Natural killer cell (primary cell): ENCODE measurements around the gene SGSM2. TPM values are rescaled to one million over a fixed set of nuclear protein-coding genes. Genes with fewer than 3 reads are reported as not detected.

Experiments used
- ATAC-seq, 3 donors: fragments of 150-1000 bp in 2 of 3; fragments of 200-7000 bp in 1 of 3; cut with Tn5 transposase; 1 replicate in 1 of 3; 2 replicates in 2 of 3; pipeline ENCODE4 v1.10.0; 2021; ENCODE audit warnings: mild to moderate bottlenecking in 2 of 3, moderate library complexity in 2 of 3
- DNase-seq, 2 donors: peaks; one replicate each; pipeline versions ENCODE4 v3.0.0 to v3.0.0-alpha.2; 2013 to 2021; ENCODE audit warnings: mixed read lengths in 1 of 2
- H3K27ac ChIP-seq: one replicate; pipeline ENCODE4 v1.5.1; 2013; ENCODE audit warnings: mild to moderate bottlenecking, low read length
- H3K27me3 ChIP-seq: one replicate; pipeline ENCODE4 v1.6.1; 2013; ENCODE audit warnings: low read length; ENCODE audit not compliant: control insufficient read depth, insufficient read depth
- H3K36me3 ChIP-seq: one replicate; pipeline ENCODE4 v1.6.1; 2013; ENCODE audit warnings: low read length; ENCODE audit not compliant: control insufficient read depth, insufficient read depth
- H3K4me1 ChIP-seq: one replicate; pipeline ENCODE4 v1.6.1; 2013; ENCODE audit warnings: low read length; ENCODE audit not compliant: control insufficient read depth, insufficient read depth
- H3K4me3 ChIP-seq: one replicate; pipeline ENCODE4 v1.5.1; 2013; ENCODE audit warnings: low read length
- H3K9me3 ChIP-seq: one replicate; pipeline ENCODE4 v1.6.1; 2013; ENCODE audit warnings: low read length; ENCODE audit not compliant: control insufficient read depth, insufficient read depth
- H3K27ac Mint-ChIP-seq, 2 donors: one replicate each; pipeline ENCODE4 v1.8.0; 2022; ENCODE audit warnings: mild to moderate bottlenecking in 2 of 2, mixed read lengths in 2 of 2, moderate library complexity in 1 of 2
- H3K27me3 Mint-ChIP-seq, 2 donors: one replicate each; pipeline ENCODE4 v1.8.0; 2022; ENCODE audit warnings: low read depth in 2 of 2, mixed read lengths in 2 of 2
- H3K36me3 Mint-ChIP-seq: one replicate; pipeline ENCODE4 v1.8.0; 2022; ENCODE audit warnings: mixed read lengths
- H3K4me1 Mint-ChIP-seq, 2 donors: one replicate each; pipeline ENCODE4 v1.8.0; 2022; ENCODE audit warnings: mixed read lengths in 2 of 2
- H3K4me3 Mint-ChIP-seq: one replicate; pipeline ENCODE4 v1.8.0; 2022; ENCODE audit warnings: mild to moderate bottlenecking, moderate library complexity, mixed read lengths
- H3K9me3 Mint-ChIP-seq, 2 donors: one replicate each; pipeline ENCODE4 v1.8.0; 2022; ENCODE audit warnings: mixed read lengths in 2 of 2
- WGBS: methylation state at CpG from one replicate; pipeline ENCODE4 v1.1.7; 2013; ENCODE audit warnings: missing lambda C conversion rate; ENCODE audit not compliant: insufficient coverage; 5-methylcytosine and 5-hydroxymethylcytosine counted together
- intact Hi-C: fragments of 100-400 bp; cut with micrococcal nuclease; formaldehyde crosslinking; loops from one replicate; pipeline ENCODE4 v1.14.2; 2022
- total RNA-seq, 4 donors: library from RNA; stranded (reverse); fragments of 120-200 nt in 1 of 4; gene quantifications; one replicate each; pipeline versions ENCODE4 v1.2.3 to v1.2.4, GENCODE V29; 2013 to 2022
- TF ChIP-seq, protein P1 (sequence below): fragments of 200-600 bp; IDR thresholded peaks from one replicate; pipeline ENCODE4 v1.8.0; 2022; ENCODE audit warnings: antibody characterized with exemption

SGSM2 gene
- total RNA-seq, 3 donors from 2014 or later (not counting 1 experiment from before 2014, with no cell fraction given), result 65.4 to 75.7 (median 73.6) TPM

DNA sequence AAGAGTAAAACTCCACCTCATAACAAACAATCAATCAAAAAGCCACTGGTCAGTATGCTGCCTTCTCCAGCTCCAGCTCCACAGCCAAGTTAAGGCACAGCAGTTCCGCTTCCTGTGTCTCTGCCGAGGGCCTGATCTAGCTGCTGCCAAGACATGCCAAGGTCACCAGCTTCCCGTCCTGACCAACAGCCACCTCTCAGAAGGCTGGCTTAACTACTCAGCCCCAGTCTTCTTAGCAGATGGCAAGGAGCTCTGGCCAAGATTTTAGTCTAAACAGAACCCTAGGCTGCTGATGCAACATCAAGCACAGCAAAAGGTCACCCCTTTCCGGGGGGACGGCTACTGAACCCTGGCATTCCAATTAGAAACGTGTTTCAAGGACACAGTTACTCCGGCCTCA lies 81.3 kb downstream of the SGSM2 start:
- WGBS, result 95% methylated on average over 7 of the region's 7 CpGs
- no peak overlapping the region for H3K27ac Mint-ChIP-seq
- H3K4me3 Mint-ChIP-seq, result no peak overlapping the region
- H3K36me3 ChIP-seq, result peaks cover 33% of the 10 kb centered on the region
- no peaks in the 10 kb centered on the region for H3K4me1 Mint-ChIP-seq
- no peak overlapping the region for H3K4me3 ChIP-seq
- no peaks in the 10 kb centered on the region for H3K4me1 ChIP-seq
- DNase-seq (no peak), ATAC-seq (no peak)
- H3K27me3 Mint-ChIP-seq, result no peaks in the 10 kb centered on the region
- no peaks in the 10 kb centered on the region for H3K27me3 ChIP-seq
- intact Hi-C loops, result no loop called here
- no peaks in the 10 kb centered on the region for H3K9me3 Mint-ChIP-seq
- no peak overlapping the region for H3K27ac ChIP-seq
- TF ChIP-seq, protein P1, sequence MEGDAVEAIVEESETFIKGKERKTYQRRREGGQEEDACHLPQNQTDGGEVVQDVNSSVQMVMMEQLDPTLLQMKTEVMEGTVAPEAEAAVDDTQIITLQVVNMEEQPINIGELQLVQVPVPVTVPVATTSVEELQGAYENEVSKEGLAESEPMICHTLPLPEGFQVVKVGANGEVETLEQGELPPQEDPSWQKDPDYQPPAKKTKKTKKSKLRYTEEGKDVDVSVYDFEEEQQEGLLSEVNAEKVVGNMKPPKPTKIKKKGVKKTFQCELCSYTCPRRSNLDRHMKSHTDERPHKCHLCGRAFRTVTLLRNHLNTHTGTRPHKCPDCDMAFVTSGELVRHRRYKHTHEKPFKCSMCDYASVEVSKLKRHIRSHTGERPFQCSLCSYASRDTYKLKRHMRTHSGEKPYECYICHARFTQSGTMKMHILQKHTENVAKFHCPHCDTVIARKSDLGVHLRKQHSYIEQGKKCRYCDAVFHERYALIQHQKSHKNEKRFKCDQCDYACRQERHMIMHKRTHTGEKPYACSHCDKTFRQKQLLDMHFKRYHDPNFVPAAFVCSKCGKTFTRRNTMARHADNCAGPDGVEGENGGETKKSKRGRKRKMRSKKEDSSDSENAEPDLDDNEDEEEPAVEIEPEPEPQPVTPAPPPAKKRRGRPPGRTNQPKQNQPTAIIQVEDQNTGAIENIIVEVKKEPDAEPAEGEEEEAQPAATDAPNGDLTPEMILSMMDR, result no peak
- H3K9me3 ChIP-seq, result no peaks in the 10 kb centered on the region
- no peaks in the 10 kb centered on the region for H3K36me3 Mint-ChIP-seq

DNA sequence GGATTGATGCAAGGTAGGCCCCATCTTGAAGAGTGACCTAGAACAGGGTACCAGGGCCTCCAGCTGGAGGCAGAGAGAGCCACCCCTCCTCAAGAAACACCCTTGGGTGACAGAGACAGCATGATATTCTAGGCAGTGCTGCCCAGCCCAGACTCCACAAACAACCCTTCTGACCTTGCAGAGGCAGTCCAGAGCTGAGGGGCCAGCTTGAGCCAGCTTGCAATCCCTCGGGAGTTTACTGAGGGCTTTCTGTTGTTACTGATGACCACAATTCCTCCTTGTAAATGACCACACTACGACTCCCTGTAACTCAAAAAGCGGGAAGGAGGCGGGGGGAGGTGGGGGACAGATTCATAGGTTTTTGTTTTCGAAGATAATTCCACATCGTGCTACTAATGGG lies 82.2 kb downstream of the SGSM2 start:
- no peaks in the 10 kb centered on the region for H3K4me1 ChIP-seq
- H3K9me3 ChIP-seq, result no peaks in the 10 kb centered on the region
- no peak overlapping the region for H3K27ac ChIP-seq
- Mint-ChIP-seq H3K4me1 (no peaks in the 10 kb centered on the region), H3K27ac (no peak overlapping the region), H3K4me3 (no peak overlapping the region), H3K27me3 (no peaks in the 10 kb centered on the region), H3K9me3 (no peaks in the 10 kb centered on the region), H3K36me3 (no peaks in the 10 kb centered on the region)
- peaks cover 29% of the 10 kb centered on the region for H3K36me3 ChIP-seq
- TF ChIP-seq, protein P1, result no peak
- intact Hi-C loops, result no loop called here
- no peak overlapping the region for H3K4me3 ChIP-seq
- WGBS, result 95% methylated on average over 5 of the region's 6 CpGs
- H3K27me3 ChIP-seq, result no peaks in the 10 kb centered on the region
- no peak for ATAC-seq
- DNase-seq, result no peak

DNA sequence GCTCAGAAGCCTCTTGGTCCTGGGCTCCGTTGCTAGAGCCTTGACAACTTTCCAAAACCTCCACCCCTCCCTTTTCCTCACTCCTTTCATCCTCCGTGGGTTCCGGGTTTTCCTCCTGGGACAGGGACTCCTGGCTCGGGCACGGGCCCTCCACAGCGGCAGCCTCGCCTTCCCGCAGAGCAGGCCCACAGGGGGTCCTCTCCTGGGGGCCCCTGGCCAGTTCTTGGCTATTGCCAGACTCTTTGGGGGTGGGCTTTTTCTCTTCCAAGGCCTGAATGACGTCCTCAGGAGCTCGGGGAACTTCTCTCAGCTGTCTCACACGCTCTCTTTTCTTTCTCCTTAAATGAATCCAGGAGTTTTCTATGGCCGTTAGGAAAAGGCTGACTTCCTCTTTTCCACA lies 82.9 kb downstream of the SGSM2 start:
- TF ChIP-seq, protein P1, result no peak
- ATAC-seq, result no peak
- Mint-ChIP-seq H3K9me3 (no peaks in the 10 kb centered on the region), H3K36me3 (peaks cover 2% of the 10 kb centered on the region), H3K27me3 (no peaks in the 10 kb centered on the region), H3K4me3 (no peak overlapping the region), H3K27ac (no peak overlapping the region), H3K4me1 (no peaks in the 10 kb centered on the region)
- Histone ChIP-seq H3K36me3 (peaks cover 29% of the 10 kb centered on the region), H3K4me1 (no peaks in the 10 kb centered on the region), H3K27ac (no peak overlapping the region), H3K4me3 (no peak overlapping the region), H3K9me3 (no peaks in the 10 kb centered on the region), H3K27me3 (no peaks in the 10 kb centered on the region)
- intact Hi-C loops, result no loop called here
- 95% methylated on average over 11 of the region's 12 CpGs for WGBS
- no peak for DNase-seq
